ENCODE data around the gene CUTA. TPM values are rescaled to one million over a fixed set of nuclear protein-coding genes. Genes with fewer than 3 reads are reported as not detected.
"Not testable (repeated sequence)": the region's sequence is repeated elsewhere in the genome, so short reads cannot be mapped to it uniquely, and the experiment has no call there.

CUTA gene
- total RNA-seq, 3 donors from 2014 or later (not counting 1 experiment from before 2014, with no cell fraction given): 166 to 186 (median 184) TPM

DNA sequence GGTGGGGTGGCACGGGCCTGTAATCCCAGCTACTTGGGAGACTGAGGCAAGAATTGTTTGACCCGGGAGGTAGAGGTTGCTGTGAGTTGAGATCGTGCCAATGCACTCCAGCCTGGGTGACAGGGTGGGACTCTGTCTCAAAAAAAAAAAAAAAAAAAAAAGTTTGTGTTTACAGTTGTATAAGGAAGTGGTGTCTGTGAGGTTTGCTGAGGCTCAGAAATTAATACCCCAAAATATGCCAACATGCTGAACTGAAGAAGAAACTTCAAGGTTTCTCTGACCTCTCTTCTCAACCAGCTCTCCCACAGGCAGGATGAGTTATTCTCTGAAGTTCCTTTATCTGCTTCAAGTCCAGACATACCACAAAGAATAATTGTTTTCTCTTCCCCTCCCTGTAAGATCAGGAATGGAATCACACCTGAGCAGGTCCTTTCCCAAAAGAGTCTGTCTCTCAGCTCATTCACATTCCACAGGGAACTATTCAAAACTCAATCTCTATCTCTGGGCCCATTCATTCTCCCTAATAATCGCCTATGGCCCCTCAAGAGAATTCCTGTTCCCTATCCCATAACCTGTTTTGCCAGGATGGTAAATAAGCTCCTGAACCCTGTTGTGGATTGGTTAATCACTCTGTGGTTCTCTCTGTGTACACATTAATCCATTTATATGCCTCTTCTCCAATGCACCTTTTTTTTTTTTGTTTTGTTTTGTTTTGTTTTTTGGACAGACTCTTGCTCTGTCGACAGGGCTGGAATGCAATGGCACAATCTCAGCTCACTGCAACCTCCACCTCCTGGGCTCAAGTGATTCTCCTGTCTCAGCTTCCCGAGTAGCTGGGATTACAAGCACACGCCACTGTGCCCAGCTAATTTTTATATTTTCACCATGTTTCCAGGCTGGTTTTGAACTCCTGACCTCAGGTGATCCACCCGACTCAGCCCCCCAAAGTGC lies 43.7 kb downstream of the CUTA start:
- Mint-ChIP-seq H3K27me3 (ENCODE audit: low read depth in 2 of 2) (no peaks in the 10 kb centered on the region), H3K27ac (peak overlapping the region; percentile 85 to 91), H3K4me3 (peak overlapping the region; percentile 37), H3K9me3 (no peaks in the 10 kb centered on the region), H3K4me1 (peaks cover 11 to 24% of the 10 kb centered on the region in 2 donors), H3K36me3 (no peaks in the 10 kb centered on the region)
- Histone ChIP-seq H3K4me1 (ENCODE audit: control insufficient read depth, insufficient read depth, low read length) (peaks cover 25% of the 10 kb centered on the region), H3K9me3 (ENCODE audit: control insufficient read depth, insufficient read depth, low read length) (no peaks in the 10 kb centered on the region), H3K27ac (ENCODE audit: low read length) (peak overlapping the region; percentile 60), H3K4me3 (ENCODE audit: low read length) (no peak overlapping the region), H3K27me3 (ENCODE audit: control insufficient read depth, insufficient read depth, low read length) (no peaks in the 10 kb centered on the region), H3K36me3 (ENCODE audit: control insufficient read depth, insufficient read depth, low read length) (no peaks in the 10 kb centered on the region)
- ATAC-seq (peak; percentile 57 to 75 (median 72)), DNase-seq (peak in 1 of 2 donors; percentile 38)
- intact Hi-C loops (cut with micrococcal nuclease): no loop called here
- TF ChIP-seq CTCF (IDR thresholded peaks at IDR 0.05): no peak
- WGBS (ENCODE audit: insufficient coverage): 83% methylated on average over 8 of the region's 8 CpGs

DNA sequence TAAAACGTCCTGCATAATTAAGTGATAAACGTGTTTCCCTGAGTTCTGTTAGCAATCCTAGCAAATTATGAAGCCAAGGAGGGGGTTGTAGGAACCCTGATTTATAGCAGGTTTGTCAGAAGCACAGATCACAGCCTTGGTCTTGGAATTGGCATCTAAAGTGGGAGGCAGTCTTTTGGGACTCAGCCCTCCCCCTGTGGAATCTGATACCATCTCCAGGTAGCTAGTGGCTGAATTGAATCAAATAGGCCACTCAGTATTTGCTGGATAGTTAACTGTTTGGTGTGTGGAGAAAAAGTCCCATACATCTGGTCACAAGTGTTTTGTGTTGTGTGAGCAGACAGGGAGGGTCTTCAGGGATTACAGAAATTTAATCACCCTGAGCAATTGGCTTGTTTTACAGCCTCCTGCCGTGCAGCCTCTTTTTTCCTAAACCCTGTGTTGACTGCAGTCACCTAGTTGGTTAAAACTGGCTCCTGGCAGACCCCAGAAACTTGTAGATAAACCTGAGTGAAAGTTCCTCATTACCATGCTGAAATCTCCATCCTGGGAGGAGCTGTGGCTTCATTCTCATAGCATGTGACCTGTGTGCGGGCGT lies 45.3 kb downstream of the CUTA start:
- no peaks in the 10 kb centered on the region for H3K27me3 ChIP-seq (ENCODE audit: control insufficient read depth, insufficient read depth, low read length)
- DNase-seq: no peak
- peaks cover 25% of the 10 kb centered on the region for H3K4me1 ChIP-seq (ENCODE audit: control insufficient read depth, insufficient read depth, low read length)
- H3K4me3 ChIP-seq (ENCODE audit: low read length): no peak overlapping the region
- intact Hi-C loops (cut with micrococcal nuclease): no loop called here
- Mint-ChIP-seq H3K27ac (peak overlapping the region in 1 of 2 donors; percentile 91), H3K27me3 (ENCODE audit: low read depth in 2 of 2) (no peaks in the 10 kb centered on the region), H3K9me3 (no peaks in the 10 kb centered on the region), H3K4me3 (no peak overlapping the region), H3K4me1 (peaks cover 11 to 24% of the 10 kb centered on the region in 2 donors), H3K36me3 (no peaks in the 10 kb centered on the region)
- ATAC-seq: no peak
- no peaks in the 10 kb centered on the region for H3K9me3 ChIP-seq (ENCODE audit: control insufficient read depth, insufficient read depth, low read length)
- H3K27ac ChIP-seq (ENCODE audit: low read length): no peak overlapping the region
- WGBS (ENCODE audit: insufficient coverage): 30% methylated on average over 4 of the region's 5 CpGs
- H3K36me3 ChIP-seq (ENCODE audit: control insufficient read depth, insufficient read depth, low read length): no peaks in the 10 kb centered on the region
- no peak for TF ChIP-seq CTCF (IDR thresholded peaks at IDR 0.05)

GRCh38 chr6:33371901-33372300 lies 46.0 kb downstream of the CUTA start:
- H3K27ac Mint-ChIP-seq; DNase-seq; H3K36me3 Mint-ChIP-seq; H3K4me3 Mint-ChIP-seq; ATAC-seq; H3K27me3 Mint-ChIP-seq (ENCODE audit: low read depth in 2 of 2); H3K9me3 Mint-ChIP-seq; H3K4me3 ChIP-seq (ENCODE audit: low read length); H3K27me3 ChIP-seq (ENCODE audit: control insufficient read depth, insufficient read depth, low read length); intact Hi-C loops (cut with micrococcal nuclease); H3K27ac ChIP-seq (ENCODE audit: low read length); H3K36me3 ChIP-seq (ENCODE audit: control insufficient read depth, insufficient read depth, low read length); H3K9me3 ChIP-seq (ENCODE audit: control insufficient read depth, insufficient read depth, low read length): not testable (repeated sequence)
- H3K4me1 Mint-ChIP-seq: peaks cover 11 to 24% of the 10 kb centered on the region in 2 donors
- H3K4me1 ChIP-seq (ENCODE audit: control insufficient read depth, insufficient read depth, low read length): peaks cover 25% of the 10 kb centered on the region
- WGBS (ENCODE audit: insufficient coverage): 97% methylated on average over 8 of the region's 8 CpGs

- H3K27me3 ChIP-seq (ENCODE audit: control insufficient read depth, insufficient read depth, low read length); H3K4me3 Mint-ChIP-seq; ATAC-seq; H3K9me3 Mint-ChIP-seq; H3K36me3 Mint-ChIP-seq; H3K4me1 ChIP-seq (ENCODE audit: control insufficient read depth, insufficient read depth, low read length); H3K36me3 ChIP-seq (ENCODE audit: control insufficient read depth, insufficient read depth, low read length); H3K4me1 Mint-ChIP-seq; H3K4me3 ChIP-seq (ENCODE audit: low read length); DNase-seq; intact Hi-C loops (cut with micrococcal nuclease); H3K27ac ChIP-seq (ENCODE audit: low read length); H3K9me3 ChIP-seq (ENCODE audit: control insufficient read depth, insufficient read depth, low read length); H3K27me3 Mint-ChIP-seq (ENCODE audit: low read depth in 2 of 2); H3K27ac Mint-ChIP-seq: not testable (repeated sequence)
- 93% methylated on average over 4 of the region's 5 CpGs for WGBS (ENCODE audit: insufficient coverage)
Observed at GRCh38 chr6:33367715-33368025, 50.2 kb downstream of the CUTA start.

All from natural killer cell (primary cell).